HepG2 (cell line): ENCODE measurements around the gene KCTD13. TPM values are rescaled to one million over a fixed set of nuclear protein-coding genes. Genes with fewer than 3 reads are reported as not detected.

Experiments
- ATAC-seq: fragments of 200-7000 bp; cut with Tn5 transposase; 3 replicates; pipeline ENCODE4 v1.9.1; 2020; ENCODE audit warnings: mild to moderate bottlenecking, moderate library complexity
- BruUV-seq: library from RNA; stranded (reverse); fragments of 400-500 nt; replicated peaks from 2 replicates; lab custom pipeline; 2021; lab: Mats Ljungman, UMichigan
- CTCF ChIA-PET: fragments of 300-600 bp; formaldehyde crosslinking; extraction: SDS; loops from one replicate; lab custom pipeline; 2021; ENCODE audit warnings: low total read pairs, inconsistent platforms, low intra/inter-chr PET ratio; lab: Yijun Ruan, JAX
- POLR2A ChIA-PET: fragments of 350-600 bp; sonication (Branson Sonifier 250); formaldehyde crosslinking; loops from one replicate; lab custom pipeline; 2020; ENCODE audit warnings: antibody characterized with exemption, inconsistent platforms; lab: Yijun Ruan, JAX
- DNase-seq: peaks from one replicate; pipeline ENCODE4 v3.0.0-alpha.2; 2015; ENCODE audit warnings: low spot score
- FAIRE-seq: peaks from 3 replicates; lab custom pipeline; 2011; peaks lifted over from hg19 to GRCh38; lab: Jason Lieb, UNC
- H2AFZ ChIP-seq: one replicate; pipeline ENCODE4 v1.6.1; 2011; ENCODE audit warnings: low read length, inconsistent platforms
- H3K27ac ChIP-seq: fragments of 300-600 bp; 3 replicates; pipeline ENCODE4 v1.8.0; 2011; ENCODE audit warnings: mixed run types, mild to moderate bottlenecking, mixed read lengths, low read length, inconsistent platforms; ENCODE audit not compliant: insufficient read depth; ENCODE audit errors: extremely low read length
- H3K27me3 ChIP-seq, 2 experiments: fragments of 200-600 bp in 1 of 2; 2 replicates in 1 of 2; 3 replicates in 1 of 2; pipeline versions ENCODE4 v1.6.0 to v1.8.0; 2011; ENCODE audit warnings: low read length in 2 of 2, mild to moderate bottlenecking in 2 of 2, moderate library complexity in 2 of 2, inconsistent platforms in 1 of 2; ENCODE audit not compliant: insufficient read depth in 2 of 2, control insufficient read depth in 1 of 2
- H3K36me3 ChIP-seq, 2 experiments: fragments of 200-600 bp in 1 of 2; replicated peaks in 1 of 2; 2 replicates in 1 of 2; 3 replicates in 1 of 2; pipeline versions ENCODE4 v1.5.1 to v1.8.0; 2011; ENCODE audit warnings: low read length in 2 of 2, inconsistent platforms in 1 of 2; ENCODE audit not compliant: insufficient read depth in 2 of 2, control insufficient read depth in 1 of 2
- H3K4me1 ChIP-seq: 2 replicates; pipeline ENCODE4 v1.5.1; 2012; ENCODE audit warnings: low read length, inconsistent platforms; ENCODE audit not compliant: insufficient read depth
- H3K4me2 ChIP-seq: 2 replicates; pipeline ENCODE4 v1.6.0; 2011; ENCODE audit warnings: low read depth, low read length, inconsistent platforms
- H3K4me3 ChIP-seq, 3 experiments: fragments of 200-600 bp in 1 of 3; sonication (generic), shearing (Covaris generic) in 1 of 3; replicated peaks in 1 of 3; 2 replicates each; pipeline ENCODE4 v1.5.1; 2011 to 2016; ENCODE audit warnings: low read length in 3 of 3, inconsistent platforms in 2 of 3, low read depth in 2 of 3, mild to moderate bottlenecking in 2 of 3, control low read depth in 1 of 3, mixed read lengths in 1 of 3; ENCODE audit not compliant: insufficient read depth in 1 of 3
- H3K79me2 ChIP-seq: one replicate; pipeline ENCODE4 v1.6.1; 2011; ENCODE audit warnings: low read length, inconsistent platforms; ENCODE audit not compliant: insufficient read depth
- H3K9ac ChIP-seq: 2 replicates; pipeline ENCODE4 v1.6.0; 2011; ENCODE audit warnings: mild to moderate bottlenecking, low read depth, low read length, inconsistent platforms; ENCODE audit not compliant: insufficient read depth
- H3K9me3 ChIP-seq: 2 replicates; pipeline ENCODE4 v1.5.1; 2012; ENCODE audit warnings: mild to moderate bottlenecking, low read length
- H4K20me1 ChIP-seq: 2 replicates; pipeline ENCODE4 v1.6.0; 2011; ENCODE audit warnings: inconsistent platforms, mild to moderate bottlenecking, low read length, moderate library complexity; ENCODE audit not compliant: insufficient read depth
- FOXC1 ChIP-seq: sonication (generic); formaldehyde crosslinking; IDR thresholded peaks from 2 replicates; pipeline ENCODE4 v1.8.0; 2022; ENCODE audit warnings: mild to moderate bottlenecking, missing genetic modification reagents, borderline replicate concordance
- LBX2 ChIP-seq: sonication (generic); formaldehyde crosslinking; IDR thresholded peaks from 2 replicates; pipeline ENCODE4 v1.5.0; 2020; ENCODE audit warnings: missing genetic modification reagents, mild to moderate bottlenecking, borderline replicate concordance
- SNRNP70 ChIP-seq: fragments of 200-400 bp; formaldehyde crosslinking; IDR thresholded peaks from 2 replicates; pipeline ENCODE4 v1.6.1; 2017; ENCODE audit warnings: mild to moderate bottlenecking, low read depth, low read length, moderate library complexity
- STAT6 ChIP-seq: sonication (generic); formaldehyde crosslinking; IDR thresholded peaks from 2 replicates; pipeline ENCODE4 v1.4.0; 2020; ENCODE audit warnings: missing genetic modification reagents, mild to moderate bottlenecking, borderline replicate concordance
- TCF12 ChIP-seq, 2 experiments: fragments of 450-650 bp in 1 of 2; sonication (generic) in 1 of 2; formaldehyde crosslinking in 1 of 2; IDR thresholded peaks; 2 replicates each; pipeline versions ENCODE4 v1.6.1 to v1.8.0; 2017 to 2022; ENCODE audit warnings: antibody characterized with exemption in 1 of 2, mild to moderate bottlenecking in 1 of 2, missing genetic modification reagents in 1 of 2, moderate library complexity in 1 of 2
- ZNF839 ChIP-seq: sonication (generic); formaldehyde crosslinking; IDR thresholded peaks from 2 replicates; pipeline ENCODE4 v1.4.0; 2020; ENCODE audit warnings: missing genetic modification reagents, mild to moderate bottlenecking, borderline replicate concordance
- WGBS: methylation state at CpG from one replicate; pipeline ENCODE4 v1.1.6; 2017; ENCODE audit warnings: low lambda C conversion rate; 5-methylcytosine and 5-hydroxymethylcytosine counted together
- in situ Hi-C: cut with HindIII; loops from 2 replicates; pipeline ENCODE4 v1.10.0; 2017; ENCODE audit warnings: low pct_unique_long_range_greater_than_20kb; ENCODE audit not compliant: extremely low pct_ligation_motif_present
- intact Hi-C: fragments of 100-400 bp; cut with micrococcal nuclease; formaldehyde crosslinking; loops from one replicate; pipeline ENCODE4 v1.10.0; 2022; ENCODE audit not compliant: unreplicated experiment
- polyA plus RNA-seq, 8 experiments: library from polyadenylated mRNA; depleted of rRNA in 3 of 8; stranded (reverse) in 7 of 8; unstranded in 1 of 8; fragments of >200 nt; fragmentation: Illumina TruSeq in 4 of 8; extraction: Trizol in 4 of 8; gene quantifications; 2 replicates each; pipeline versions ENCODE4 v1.2.1 to v1.2.3, GENCODE V29; 2011 to 2016; ENCODE audit warnings: low read depth in 4 of 8, missing spikeins in 1 of 8, mixed read lengths in 1 of 8; ENCODE audit not compliant: insufficient read depth in 1 of 8
- total RNA-seq, 5 experiments: library from RNA; depleted of rRNA; stranded (reverse); fragments of >200 nt; fragmentation: Illumina TruSeq; extraction: Trizol; gene quantifications; 2 replicates each; pipeline ENCODE4 v1.2.3, GENCODE V29; 2016; ENCODE audit warnings: low read depth in 1 of 5
- TF ChIP-seq, protein P1 (sequence below): sonication (generic); formaldehyde crosslinking; IDR thresholded peaks from 2 replicates; pipeline ENCODE4 v1.8.0; 2022; ENCODE audit warnings: mild to moderate bottlenecking, missing genetic modification reagents, moderate library complexity

KCTD13 gene
- total and polyA plus RNA-seq, 2 of the 13 experiments (the other 11 are each of a cell fraction or from before 2014, with no cell fraction given), result 6.3 to 14.7 TPM

DNA sequence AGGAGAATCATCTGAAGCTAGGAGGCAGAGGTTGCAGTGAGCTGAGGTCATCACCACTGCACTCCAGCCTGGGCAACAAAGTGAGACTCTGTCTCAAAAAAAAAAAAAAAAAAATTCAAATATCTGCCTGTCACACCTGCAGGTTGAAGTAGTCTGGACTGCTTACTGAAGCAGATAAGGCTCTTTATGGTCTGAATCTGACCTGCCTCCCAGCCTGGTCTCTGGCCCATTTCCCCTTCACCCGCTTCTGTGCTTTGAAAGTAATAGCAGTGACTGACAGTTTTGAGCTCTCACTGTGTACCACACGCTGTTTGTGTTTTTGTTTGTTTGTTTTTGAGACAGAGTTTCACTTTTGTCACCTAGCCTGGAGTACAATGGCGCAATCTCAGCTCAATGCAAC, 32.5 kb downstream of the KCTD13 start:
- POLR2A ChIA-PET, result interaction anchor here (1.1 to 1.4 kb wide), 2 partner anchors 8 to 32 kb away, joined by 3 to 4 read pairs; partner anchors contain the start of gene KCTD13
- CTCF ChIA-PET, result no interaction called here
- peaks cover 47% of the 10 kb centered on the region for H3K4me1 ChIP-seq
- BruUV-seq, result no TSS peak
- intact Hi-C loops, result loop anchor here (2.0 kb wide), 1 partner anchor 31 kb away; the partner anchor contains the start of gene CDIPT
- no peak for DNase-seq
- H4K20me1 ChIP-seq, result no peaks in the 10 kb centered on the region
- TF ChIP-seq FOXC1 (no peak), LBX2 (CRISPR knock-in tag) (no peak), SNRNP70 (no peak), ZNF839 (no peak), TCF12 (IDR thresholded peaks at IDR 0.05) (no peak), TCF12 (CRISPR knock-in tag; IDR thresholded peaks at IDR 0.05) (no peak), STAT6 (CRISPR knock-in tag) (no peak)
- TF ChIP-seq, protein P1, sequence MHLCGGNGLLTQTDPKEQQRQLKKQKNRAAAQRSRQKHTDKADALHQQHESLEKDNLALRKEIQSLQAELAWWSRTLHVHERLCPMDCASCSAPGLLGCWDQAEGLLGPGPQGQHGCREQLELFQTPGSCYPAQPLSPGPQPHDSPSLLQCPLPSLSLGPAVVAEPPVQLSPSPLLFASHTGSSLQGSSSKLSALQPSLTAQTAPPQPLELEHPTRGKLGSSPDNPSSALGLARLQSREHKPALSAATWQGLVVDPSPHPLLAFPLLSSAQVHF (CRISPR knock-in tag), result no peak
- TF ChIP-seq, all 625 proteins: peak for 0
- no peak overlapping the region for H3K9ac ChIP-seq
- no peak overlapping the region for H3K4me2 ChIP-seq
- ATAC-seq (no peak), FAIRE-seq (peak; percentile 34)
- 96% methylated on average over 3 of the region's 3 CpGs for WGBS
- no peak overlapping the region for H2AFZ ChIP-seq
- in situ Hi-C loops, result no loop called here
- H3K36me3 ChIP-seq, result no peaks in the 10 kb centered on the region
- no peak overlapping the region for H3K4me3 ChIP-seq
- no peaks in the 10 kb centered on the region for H3K9me3 ChIP-seq
- no peaks in the 10 kb centered on the region for H3K79me2 ChIP-seq
- H3K27ac ChIP-seq, result no peak overlapping the region
- H3K27me3 ChIP-seq, result no peaks in the 10 kb centered on the region
